H9 (cell line): ENCODE results near the gene SLC7A1. TPM values are rescaled to one million over a fixed set of nuclear protein-coding genes. Genes with fewer than 3 reads are reported as not detected.

ENCODE experiments used
- DNase-seq: peaks from one replicate; pipeline ENCODE4 v3.0.0-alpha.2; 2017
- H2AFZ ChIP-seq: one replicate; pipeline ENCODE4 v1.6.1; 2013; ENCODE audit warnings: mild to moderate bottlenecking, low read length, control low read depth, moderate library complexity
- H2AK5ac ChIP-seq: 2 replicates; pipeline ENCODE4 v1.6.1; 2013; ENCODE audit warnings: low read length, control low read depth, mixed read lengths; ENCODE audit not compliant: insufficient read length
- H2BK120ac ChIP-seq: one replicate; pipeline ENCODE4 v1.6.1; 2013; ENCODE audit warnings: low read depth, mild to moderate bottlenecking, low read length, control low read depth, inconsistent platforms; ENCODE audit not compliant: poor library complexity, severe bottlenecking
- H2BK12ac ChIP-seq: 2 replicates; pipeline ENCODE4 v1.6.1; 2013; ENCODE audit warnings: low read length, control low read depth, mixed read lengths, low read depth; ENCODE audit not compliant: insufficient read length
- H2BK15ac ChIP-seq: 2 replicates; pipeline ENCODE4 v1.6.1; 2013; ENCODE audit warnings: low read depth, low read length, control low read depth
- H2BK20ac ChIP-seq: one replicate; pipeline ENCODE4 v1.6.1; 2013; ENCODE audit warnings: low read depth, mild to moderate bottlenecking, low read length, control low read depth, inconsistent platforms; ENCODE audit not compliant: poor library complexity, severe bottlenecking
- H2BK5ac ChIP-seq: 2 replicates; pipeline ENCODE4 v1.6.1; 2013; ENCODE audit warnings: low read length, control low read depth, mixed read lengths; ENCODE audit not compliant: insufficient read length
- H3K14ac ChIP-seq: 2 replicates; pipeline ENCODE4 v1.6.1; 2013; ENCODE audit warnings: low read length, control low read depth; ENCODE audit not compliant: insufficient read depth
- H3K18ac ChIP-seq: 2 replicates; pipeline ENCODE4 v1.6.1; 2013; ENCODE audit warnings: low read depth, mild to moderate bottlenecking, mixed read lengths, low read length, control low read depth; ENCODE audit not compliant: insufficient read length
- H3K23ac ChIP-seq: 2 replicates; pipeline ENCODE4 v1.6.1; 2013; ENCODE audit warnings: low read length, control low read depth, mixed read lengths, low read depth; ENCODE audit not compliant: insufficient read length
- H3K23me2 ChIP-seq: 2 replicates; pipeline ENCODE4 v1.6.1; 2013; ENCODE audit warnings: low read depth, mild to moderate bottlenecking, mixed read lengths, low read length, control low read depth; ENCODE audit not compliant: insufficient read length, poor library complexity, severe bottlenecking
- H3K27ac ChIP-seq: 2 replicates; pipeline ENCODE4 v1.5.1; 2013; ENCODE audit warnings: low read length, control low read depth, mixed read lengths, low read depth; ENCODE audit not compliant: insufficient read length
- H3K27me3 ChIP-seq: 2 replicates; pipeline ENCODE4 v1.6.1; 2013; ENCODE audit warnings: low read length, control low read depth, inconsistent platforms; ENCODE audit not compliant: insufficient read depth
- H3K4ac ChIP-seq: 2 replicates; pipeline ENCODE4 v1.6.1; 2013; ENCODE audit warnings: low read depth, mild to moderate bottlenecking, control low read depth, inconsistent platforms, low read length, moderate library complexity
- H3K4me1 ChIP-seq: 2 replicates; pipeline ENCODE4 v1.6.1; 2013; ENCODE audit warnings: low read length, control low read depth, inconsistent platforms; ENCODE audit not compliant: insufficient read depth
- H3K4me2 ChIP-seq: 2 replicates; pipeline ENCODE4 v1.6.1; 2013; ENCODE audit warnings: low read length, control low read depth, mixed read lengths; ENCODE audit not compliant: insufficient read length, insufficient read depth
- H3K56ac ChIP-seq: 2 replicates; pipeline ENCODE4 v1.6.1; 2013; ENCODE audit warnings: low read depth, mild to moderate bottlenecking, mixed read lengths, low read length, control low read depth; ENCODE audit not compliant: insufficient read length
- H3K79me1 ChIP-seq: 2 replicates; pipeline ENCODE4 v1.6.1; 2013; ENCODE audit warnings: low read depth, mild to moderate bottlenecking, moderate library complexity, low read length, control low read depth, inconsistent platforms; ENCODE audit not compliant: insufficient read depth, poor library complexity, severe bottlenecking
- H3K79me2 ChIP-seq: 2 replicates; pipeline ENCODE4 v1.6.1; 2013; ENCODE audit warnings: low read length, control low read depth, inconsistent platforms; ENCODE audit not compliant: insufficient read depth
- H3K9ac ChIP-seq: 2 replicates; pipeline ENCODE4 v1.6.1; 2013; ENCODE audit warnings: low read length, control low read depth, mixed read lengths; ENCODE audit not compliant: insufficient read length; ENCODE audit errors: extremely low read depth
- H3K9me3 ChIP-seq: one replicate; pipeline ENCODE4 v1.6.1; 2013; ENCODE audit warnings: low read depth, low read length, inconsistent platforms; ENCODE audit not compliant: control insufficient read depth
- H3T11ph ChIP-seq: one replicate; pipeline ENCODE4 v1.6.1; 2013; ENCODE audit warnings: mild to moderate bottlenecking, low read length, control low read depth, inconsistent platforms
- H4K20me1 ChIP-seq: one replicate; pipeline ENCODE4 v1.6.1; 2013; ENCODE audit not compliant: control insufficient read depth, insufficient read length, insufficient read depth
- H4K5ac ChIP-seq: 2 replicates; pipeline ENCODE4 v1.6.1; 2013; ENCODE audit warnings: low read depth, mild to moderate bottlenecking, mixed read lengths, low read length, control low read depth; ENCODE audit not compliant: insufficient read length
- H4K8ac ChIP-seq: replicated peaks from 2 replicates; pipeline ENCODE4 v1.6.1; 2013; ENCODE audit warnings: low read length, control low read depth, mixed read lengths, low read depth; ENCODE audit not compliant: insufficient read length
- H4K91ac ChIP-seq: 2 replicates; pipeline ENCODE4 v1.6.1; 2013; ENCODE audit warnings: low read depth, mild to moderate bottlenecking, moderate library complexity, mixed read lengths, low read length, control low read depth; ENCODE audit not compliant: insufficient read length
- H3K27ac Mint-ChIP-seq, 3 experiments: 2 replicates in 2 of 3; 3 replicates in 1 of 3; pipeline ENCODE4 v1.8.0; 2020 to 2021; ENCODE audit warnings: mixed read lengths in 3 of 3, mild to moderate bottlenecking in 1 of 3, moderate library complexity in 1 of 3
- H3K27me3 Mint-ChIP-seq: 2 replicates; pipeline ENCODE4 v1.8.0; 2021; ENCODE audit warnings: low read depth, mild to moderate bottlenecking, moderate library complexity, mixed read lengths
- H3K36me3 Mint-ChIP-seq, 3 experiments: 2 replicates in 2 of 3; 3 replicates in 1 of 3; pipeline ENCODE4 v1.8.0; 2020 to 2021; ENCODE audit warnings: low read depth in 3 of 3, mixed read lengths in 3 of 3; ENCODE audit not compliant: insufficient read depth in 1 of 3
- H3K4me1 Mint-ChIP-seq, 2 experiments: 2 replicates each; pipeline ENCODE4 v1.8.0; 2020; ENCODE audit warnings: mixed read lengths in 2 of 2
- H3K4me3 Mint-ChIP-seq, 2 experiments: 2 replicates in 1 of 2; 3 replicates in 1 of 2; pipeline ENCODE4 v1.8.0; 2020 to 2021; ENCODE audit warnings: mild to moderate bottlenecking in 2 of 2, mixed read lengths in 2 of 2, moderate library complexity in 1 of 2
- H3K9me3 Mint-ChIP-seq, 2 experiments: 2 replicates in 1 of 2; 3 replicates in 1 of 2; pipeline ENCODE4 v1.8.0; 2020; ENCODE audit warnings: mild to moderate bottlenecking in 2 of 2, mixed read lengths in 2 of 2, moderate library complexity in 1 of 2
- WGBS: extraction: QIAGEN DNeasy Blood & Tissue Kit; methylation state at CpG from one replicate; pipeline ENCODE4 v1.1.7; 2013; ENCODE audit warnings: missing lambda C conversion rate, low lambda C conversion rate, mixed read lengths; ENCODE audit not compliant: insufficient read length; ENCODE audit errors: extremely low coverage; 5-methylcytosine and 5-hydroxymethylcytosine counted together
- total RNA-seq: library from RNA; stranded (reverse); gene quantifications from 2 replicates; pipeline ENCODE4 v1.2.1, GENCODE V29; 2021
- TF ChIP-seq, protein P1 (sequence below): fragments of 200-600 bp; sonication (generic); conservative IDR thresholded peaks from 3 replicates; pipeline ENCODE4 v1.8.0; 2021; ENCODE audit warnings: antibody characterized with exemption, mild to moderate bottlenecking

Gene SLC7A1
- total RNA-seq, 1 experiment from 2014 or later = 109 TPM

DNA sequence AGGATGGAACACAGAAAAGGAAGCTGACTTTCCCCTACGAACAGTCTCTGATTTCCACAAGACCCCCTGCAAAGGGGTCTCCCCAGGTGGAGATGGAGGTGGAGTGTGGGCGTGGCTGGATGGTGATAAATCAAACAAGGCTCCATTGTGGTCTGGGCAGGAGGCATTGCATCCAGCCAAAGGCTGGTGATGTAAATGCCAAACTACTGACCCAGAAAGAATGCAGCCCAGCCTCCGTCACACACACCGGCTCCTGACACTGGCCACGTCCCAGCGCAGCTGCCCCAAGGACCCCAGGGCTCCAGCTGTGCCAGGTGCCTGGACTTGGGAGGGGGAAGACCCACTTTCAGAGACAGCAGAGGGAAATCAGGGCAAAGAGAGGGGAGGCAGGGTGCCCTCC, 6.3 kb downstream of the SLC7A1 start:
- H2BK12ac ChIP-seq = no peak overlapping the region
- peaks cover 2% of the 10 kb centered on the region for H3K23me2 ChIP-seq
- no peak overlapping the region for H2BK20ac ChIP-seq
- H3K9me3 ChIP-seq = no peaks in the 10 kb centered on the region
- no peak overlapping the region for H3K4ac ChIP-seq
- no peak overlapping the region for H3K23ac ChIP-seq
- H3K4me1 Mint-ChIP-seq = peaks cover 72 to 82% of the 10 kb centered on the region in 2 experiments
- peaks cover 9% of the 10 kb centered on the region; the same call in 1 of the 2 replicates for H3K4me1 ChIP-seq
- H3K27me3 Mint-ChIP-seq = no peaks in the 10 kb centered on the region
- no peak overlapping the region for H3K14ac ChIP-seq
- no peak overlapping the region for H2BK120ac ChIP-seq
- H3K27me3 ChIP-seq = no peaks in the 10 kb centered on the region
- H2AFZ ChIP-seq = no peak overlapping the region
- peaks cover 9 to 22% (median 9%) of the 10 kb centered on the region in 3 experiments; a peak in 5 of 7 replicates for H3K36me3 Mint-ChIP-seq
- H3K79me2 ChIP-seq = peaks cover 83% of the 10 kb centered on the region
- WGBS = no CpG with 5 or more reads among the region's 6 CpGs
- no peak overlapping the region for H2BK15ac ChIP-seq
- no peak overlapping the region for H4K8ac ChIP-seq
- H3K27ac Mint-ChIP-seq = peak overlapping the region in 2 of 3 experiments; percentile 53 to 66; a peak in 1 of 7 replicates
- peaks cover 3% of the 10 kb centered on the region for H3K79me1 ChIP-seq
- no peak overlapping the region for H3K9ac ChIP-seq
- no peak overlapping the region for H3K27ac ChIP-seq
- H3K9me3 Mint-ChIP-seq = no peaks in the 10 kb centered on the region
- no peak overlapping the region for H3K56ac ChIP-seq
- no peak overlapping the region for H3T11ph ChIP-seq
- TF ChIP-seq, protein P1, sequence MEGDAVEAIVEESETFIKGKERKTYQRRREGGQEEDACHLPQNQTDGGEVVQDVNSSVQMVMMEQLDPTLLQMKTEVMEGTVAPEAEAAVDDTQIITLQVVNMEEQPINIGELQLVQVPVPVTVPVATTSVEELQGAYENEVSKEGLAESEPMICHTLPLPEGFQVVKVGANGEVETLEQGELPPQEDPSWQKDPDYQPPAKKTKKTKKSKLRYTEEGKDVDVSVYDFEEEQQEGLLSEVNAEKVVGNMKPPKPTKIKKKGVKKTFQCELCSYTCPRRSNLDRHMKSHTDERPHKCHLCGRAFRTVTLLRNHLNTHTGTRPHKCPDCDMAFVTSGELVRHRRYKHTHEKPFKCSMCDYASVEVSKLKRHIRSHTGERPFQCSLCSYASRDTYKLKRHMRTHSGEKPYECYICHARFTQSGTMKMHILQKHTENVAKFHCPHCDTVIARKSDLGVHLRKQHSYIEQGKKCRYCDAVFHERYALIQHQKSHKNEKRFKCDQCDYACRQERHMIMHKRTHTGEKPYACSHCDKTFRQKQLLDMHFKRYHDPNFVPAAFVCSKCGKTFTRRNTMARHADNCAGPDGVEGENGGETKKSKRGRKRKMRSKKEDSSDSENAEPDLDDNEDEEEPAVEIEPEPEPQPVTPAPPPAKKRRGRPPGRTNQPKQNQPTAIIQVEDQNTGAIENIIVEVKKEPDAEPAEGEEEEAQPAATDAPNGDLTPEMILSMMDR = no peak
- H3K4me3 Mint-ChIP-seq = no peak overlapping the region; a peak in 1 of 5 replicates
- no peak overlapping the region for H3K4me2 ChIP-seq
- no peak overlapping the region for H3K18ac ChIP-seq
- no peaks in the 10 kb centered on the region for H4K20me1 ChIP-seq
- H2BK5ac ChIP-seq = no peak overlapping the region
- H2AK5ac ChIP-seq = no peak overlapping the region
- no peak overlapping the region for H4K5ac ChIP-seq
- DNase-seq = no peak
- no peak overlapping the region for H4K91ac ChIP-seq
